Measurements from ENCODE around the gene MRFAP1L1. TPM values are rescaled to one million over a fixed set of nuclear protein-coding genes. Genes with fewer than 3 reads are reported as not detected.

The MRFAP1L1 gene
- total and polyA plus RNA-seq, 2 donors from 2014 or later, result 57.1 to 69.1 TPM

- intact Hi-C loops (cut with DNase I), result no loop called here
- Histone ChIP-seq H3K4me1 (ENCODE audit: control insufficient read depth in 2 of 3, insufficient read depth in 2 of 3, low read depth in 1 of 3, low read length in 3 of 3) (peaks cover 0 to 19% (median 10%) of the 10 kb centered on the region in 3 donors), H3K36me3 (ENCODE audit: control insufficient read depth in 2 of 3, insufficient read depth in 3 of 3, low read length in 3 of 3) (no peaks in the 10 kb centered on the region), H3K27me3 (ENCODE audit: control insufficient read depth, insufficient read depth, low read length) (no peaks in the 10 kb centered on the region), H3K4me3 (ENCODE audit: low read length in 3 of 3) (no peak overlapping the region), H3K9me3 (ENCODE audit: control insufficient read depth in 2 of 3, insufficient read depth in 1 of 3, low read length in 3 of 3) (no peaks in the 10 kb centered on the region), H3K27ac (ENCODE audit: low read depth in 2 of 2, low read length in 2 of 2) (no peak overlapping the region), H3K9ac (ENCODE audit: low read length in 3 of 3) (no peak overlapping the region)
- DNase-seq, result peak in 1 of 5 donors; percentile 61
- FAIRE-seq, result no peak
- TF ChIP-seq CTCF (IDR thresholded peaks at IDR 0.05; ENCODE audit: borderline replicate concordance, extremely low read depth, insufficient read depth), result no peak
Measured at GRCh38 chr4:6750286-6751221, 40.9 kb upstream of the MRFAP1L1 start.

GRCh38 chr4:6749340-6750171 lies 39.9 kb upstream of the MRFAP1L1 start:
- H3K4me3 ChIP-seq (ENCODE audit: low read length in 3 of 3), result no peak overlapping the region
- no peaks in the 10 kb centered on the region for H3K36me3 ChIP-seq (ENCODE audit: control insufficient read depth in 2 of 3, insufficient read depth in 3 of 3, low read length in 3 of 3)
- H3K27me3 ChIP-seq (ENCODE audit: control insufficient read depth, insufficient read depth, low read length), result no peaks in the 10 kb centered on the region
- peak overlapping the region in 1 of 2 donors; percentile 71 for H3K27ac ChIP-seq (ENCODE audit: low read depth in 2 of 2, low read length in 2 of 2)
- no peaks in the 10 kb centered on the region for H3K9me3 ChIP-seq (ENCODE audit: control insufficient read depth in 2 of 3, insufficient read depth in 1 of 3, low read length in 3 of 3)
- peak; percentile 39 to 96 (median 71) for DNase-seq
- intact Hi-C loops (cut with DNase I), result no loop called here
- H3K9ac ChIP-seq (ENCODE audit: low read length in 3 of 3), result peak overlapping the region in 1 of 3 donors; percentile 55
- no peak for FAIRE-seq
- peaks cover 0 to 19% (median 10%) of the 10 kb centered on the region in 3 donors for H3K4me1 ChIP-seq (ENCODE audit: control insufficient read depth in 2 of 3, insufficient read depth in 2 of 3, low read depth in 1 of 3, low read length in 3 of 3)
- TF ChIP-seq CTCF (IDR thresholded peaks at IDR 0.05; ENCODE audit: borderline replicate concordance, extremely low read depth, insufficient read depth), result no peak

GRCh38 chr4:6748286-6748685 lies 38.6 kb upstream of the MRFAP1L1 start:
- no peak for FAIRE-seq
- H3K4me1 ChIP-seq (ENCODE audit: control insufficient read depth in 2 of 3, insufficient read depth in 2 of 3, low read depth in 1 of 3, low read length in 3 of 3), result peaks cover 0 to 19% (median 10%) of the 10 kb centered on the region in 3 donors

More at GRCh38 chr4:6748286-6748685, 38.6 kb upstream of the MRFAP1L1 start:
- intact Hi-C loops (cut with DNase I), result no loop called here
- Histone ChIP-seq H3K9ac (ENCODE audit: low read length in 3 of 3) (no peak overlapping the region), H3K27me3 (ENCODE audit: control insufficient read depth, insufficient read depth, low read length) (no peaks in the 10 kb centered on the region), H3K9me3 (ENCODE audit: control insufficient read depth in 2 of 3, insufficient read depth in 1 of 3, low read length in 3 of 3) (no peaks in the 10 kb centered on the region), H3K36me3 (ENCODE audit: control insufficient read depth in 2 of 3, insufficient read depth in 3 of 3, low read length in 3 of 3) (no peaks in the 10 kb centered on the region), H3K4me3 (ENCODE audit: low read length in 3 of 3) (no peak overlapping the region), H3K27ac (ENCODE audit: low read depth in 2 of 2, low read length in 2 of 2) (no peak overlapping the region)
- no peak for DNase-seq
- no peak for TF ChIP-seq CTCF (IDR thresholded peaks at IDR 0.05; ENCODE audit: borderline replicate concordance, extremely low read depth, insufficient read depth)

All from kidney (tissue), 14 donors.